Neuronal stem cell (in vitro differentiated cells): ENCODE data around the gene TRPV4.

ENCODE experiments used
- DNase-seq: peaks from one replicate; pipeline ENCODE4 v3.0.0-alpha.2; 2013; ENCODE audit warnings: low spot score
- H2AFZ ChIP-seq: one replicate; pipeline ENCODE4 v1.6.1; 2013; ENCODE audit warnings: mild to moderate bottlenecking, low read length, inconsistent platforms
- H2AK5ac ChIP-seq: 2 replicates; pipeline ENCODE4 v1.6.1; 2013; ENCODE audit warnings: low read depth, mild to moderate bottlenecking, inconsistent platforms, low read length, moderate library complexity, mixed read lengths
- H2BK120ac ChIP-seq: 2 replicates; pipeline ENCODE4 v1.6.1; 2013; ENCODE audit warnings: low read depth, mild to moderate bottlenecking, inconsistent platforms, low read length, moderate library complexity, mixed read lengths
- H2BK12ac ChIP-seq: one replicate; pipeline ENCODE4 v1.6.1; 2013; ENCODE audit warnings: low read length, inconsistent platforms
- H2BK15ac ChIP-seq: 2 replicates; pipeline ENCODE4 v1.6.1; 2013; ENCODE audit warnings: mild to moderate bottlenecking, low read length, inconsistent platforms, mixed read lengths
- H2BK5ac ChIP-seq: one replicate; pipeline ENCODE4 v1.6.1; 2013; ENCODE audit warnings: inconsistent platforms, mild to moderate bottlenecking, low read length, moderate library complexity
- H3K14ac ChIP-seq: one replicate; pipeline ENCODE4 v1.6.1; 2013; ENCODE audit warnings: low read length, inconsistent platforms
- H3K18ac ChIP-seq: 2 replicates; pipeline ENCODE4 v1.6.1; 2013; ENCODE audit warnings: low read length, inconsistent platforms
- H3K23ac ChIP-seq: 2 replicates; pipeline ENCODE4 v1.6.1; 2013; ENCODE audit warnings: low read depth, mild to moderate bottlenecking, mixed read lengths, low read length, inconsistent platforms; ENCODE audit not compliant: poor library complexity
- H3K27ac ChIP-seq: replicated peaks from 3 replicates; pipeline ENCODE4 v1.5.1; 2013; ENCODE audit warnings: low read length, inconsistent platforms
- H3K27me3 ChIP-seq, 3 experiments: 2 replicates each; pipeline ENCODE4 v1.6.1; 2013; ENCODE audit warnings: low read length in 3 of 3, mild to moderate bottlenecking in 2 of 3, inconsistent platforms in 1 of 3, low read depth in 1 of 3, mixed read lengths in 1 of 3, moderate library complexity in 1 of 3; ENCODE audit not compliant: control insufficient read depth in 3 of 3, insufficient read depth in 3 of 3
- H3K36me3 ChIP-seq, 2 donors: replicated peaks in 1 of 2; 2 replicates each; pipeline ENCODE4 v1.6.1; 2013; ENCODE audit warnings: low read length in 2 of 2; ENCODE audit not compliant: control insufficient read depth in 2 of 2, insufficient read depth in 2 of 2
- H3K4ac ChIP-seq: 2 replicates; pipeline ENCODE4 v1.6.1; 2013; ENCODE audit warnings: inconsistent platforms, mild to moderate bottlenecking, low read length, moderate library complexity
- H3K4me1 ChIP-seq, 2 donors: 1 replicate in 1 of 2; 2 replicates in 1 of 2; pipeline ENCODE4 v1.6.1; 2013; ENCODE audit warnings: low read length in 2 of 2, low read depth in 1 of 2; ENCODE audit not compliant: control insufficient read depth in 2 of 2, insufficient read depth in 1 of 2
- H3K4me2 ChIP-seq: one replicate; pipeline ENCODE4 v1.6.1; 2013; ENCODE audit warnings: mild to moderate bottlenecking, low read length, inconsistent platforms; ENCODE audit not compliant: insufficient read depth, poor library complexity, severe bottlenecking
- H3K4me3 ChIP-seq, 2 donors: 2 replicates each; pipeline ENCODE4 v1.5.1; 2013; ENCODE audit warnings: low read length in 2 of 2, mild to moderate bottlenecking in 2 of 2, inconsistent platforms in 1 of 2, moderate library complexity in 1 of 2
- H3K79me1 ChIP-seq: one replicate; pipeline ENCODE4 v1.6.1; 2013; ENCODE audit warnings: low read depth, mild to moderate bottlenecking, inconsistent platforms, low read length, moderate library complexity
- H3K9ac ChIP-seq: one replicate; pipeline ENCODE4 v1.6.1; 2013; ENCODE audit warnings: mild to moderate bottlenecking, low read depth, low read length, inconsistent platforms; ENCODE audit not compliant: poor library complexity
- H3K9me3 ChIP-seq, 2 donors: replicated peaks in 1 of 2; 2 replicates each; pipeline versions ENCODE3 to v1.6.1; 2013; ENCODE audit warnings: low read length in 2 of 2, mild to moderate bottlenecking in 2 of 2, inconsistent platforms in 1 of 2, low read depth in 1 of 2, mixed read lengths in 1 of 2, moderate library complexity in 1 of 2; ENCODE audit not compliant: control insufficient read depth in 2 of 2, insufficient read depth in 1 of 2
- H4K8ac ChIP-seq: one replicate; pipeline ENCODE4 v1.6.1; 2013; ENCODE audit warnings: low read depth, mild to moderate bottlenecking, inconsistent platforms, low read length, moderate library complexity
- H4K91ac ChIP-seq: one replicate; pipeline ENCODE4 v1.6.1; 2013; ENCODE audit warnings: low read length, low read depth, mild to moderate bottlenecking, inconsistent platforms; ENCODE audit not compliant: poor library complexity
- WGBS, 2 donors: extraction: QIAGEN DNeasy Blood & Tissue Kit; methylation state at CpG; one replicate each; pipeline ENCODE4 v1.1.7; 2013; ENCODE audit warnings: missing lambda C conversion rate in 2 of 2, mixed read lengths in 1 of 2; ENCODE audit not compliant: insufficient read length in 2 of 2, insufficient replicate concordance in 1 of 2; ENCODE audit errors: extremely low coverage in 2 of 2; 5-methylcytosine and 5-hydroxymethylcytosine counted together

TRPV4 gene

GRCh38 chr12:109798691-109799090 is 34.5 kb downstream of the TRPV4 start:
- peak overlapping the region; percentile 42 for H3K4ac ChIP-seq
- WGBS, 2 donors, result no CpG with 5 or more reads among the region's 20 CpGs
- H3K14ac ChIP-seq, result no peak overlapping the region
- no peaks in the 10 kb centered on the region for H3K36me3 ChIP-seq
- no peak overlapping the region for H2BK12ac ChIP-seq
- H3K4me3 ChIP-seq, result no peak overlapping the region
- peak overlapping the region; percentile 83 for H3K18ac ChIP-seq
- peak overlapping the region; percentile 68 for H2BK5ac ChIP-seq
- H2AK5ac ChIP-seq, result peak overlapping the region; percentile 36
- no peak overlapping the region for H2BK120ac ChIP-seq
- no peaks in the 10 kb centered on the region for H3K27me3 ChIP-seq
- no peak overlapping the region for H2BK15ac ChIP-seq
- peak overlapping the region; percentile 50 for H3K9ac ChIP-seq
- DNase-seq, result no peak
- no peak overlapping the region for H3K4me2 ChIP-seq
- H3K79me1 ChIP-seq, result no peaks in the 10 kb centered on the region
- H3K9me3 ChIP-seq, result no peaks in the 10 kb centered on the region
- peak overlapping the region; percentile 75 for H3K23ac ChIP-seq
- H4K91ac ChIP-seq, result no peak overlapping the region
- H3K27ac ChIP-seq, result no peak overlapping the region
- no peaks in the 10 kb centered on the region for H3K4me1 ChIP-seq
- H2AFZ ChIP-seq, result no peak overlapping the region
- H4K8ac ChIP-seq, result peak overlapping the region; percentile 29

DNA sequence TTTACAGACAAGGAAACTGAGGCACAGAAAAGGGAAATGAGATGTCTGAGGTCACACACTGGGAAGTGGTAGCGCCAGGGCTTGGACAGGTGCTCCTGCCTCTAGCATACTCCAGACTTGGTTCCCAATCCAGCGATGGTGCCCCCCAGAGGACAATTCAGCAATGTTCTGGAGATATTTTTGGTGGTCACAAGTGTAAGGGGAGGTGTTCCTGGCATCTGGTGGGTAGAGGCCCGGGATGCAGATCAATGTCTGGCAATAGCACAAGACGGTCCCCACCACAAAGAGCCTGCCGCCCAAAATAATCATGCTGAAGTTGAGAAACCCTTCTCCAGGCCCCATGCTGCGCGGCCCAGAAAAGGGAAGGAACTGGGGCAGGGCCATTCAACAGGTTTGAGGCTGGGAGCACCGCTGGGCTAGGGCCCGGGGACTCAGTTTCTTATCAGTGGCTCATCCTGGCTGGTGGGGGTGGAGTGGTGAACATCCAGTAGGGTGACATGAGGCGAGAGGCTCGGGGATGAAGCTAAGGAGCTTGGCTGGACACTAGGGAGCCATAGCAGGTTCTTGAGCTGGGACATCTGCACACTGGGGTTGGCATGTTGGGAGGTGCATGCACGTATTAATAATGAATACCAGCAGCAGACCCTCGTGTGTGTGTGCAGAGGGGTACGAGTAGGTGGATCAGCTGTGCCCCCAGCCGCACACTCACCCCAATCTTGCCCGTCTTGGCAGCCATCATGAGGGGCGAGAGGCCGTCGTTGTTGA is 35.1 kb downstream of the TRPV4 start:
- Histone ChIP-seq H3K4me1 (no peaks in the 10 kb centered on the region), H2AK5ac (peak overlapping the region; percentile 36), H3K4me3 (no peak overlapping the region), H4K8ac (peak overlapping the region; percentile 29), H3K9me3 (no peaks in the 10 kb centered on the region), H2BK5ac (peak overlapping the region; percentile 68), H2BK15ac (no peak overlapping the region), H3K27me3 (peaks cover 0 to 4% (median 0%) of the 10 kb centered on the region in 3 experiments), H2BK120ac (no peak overlapping the region), H4K91ac (no peak overlapping the region), H3K18ac (peak overlapping the region; percentile 83), H3K23ac (peak overlapping the region; percentile 75), H2AFZ (no peak overlapping the region), H3K14ac (no peak overlapping the region), H3K79me1 (no peaks in the 10 kb centered on the region), H2BK12ac (no peak overlapping the region), H3K9ac (peak overlapping the region; percentile 50), H3K4me2 (no peak overlapping the region), H3K4ac (peak overlapping the region; percentile 42), H3K27ac (no peak overlapping the region), H3K36me3 (no peaks in the 10 kb centered on the region)
- no CpG with 5 or more reads among the region's 19 CpGs for WGBS, 2 donors
- DNase-seq, result no peak

DNA sequence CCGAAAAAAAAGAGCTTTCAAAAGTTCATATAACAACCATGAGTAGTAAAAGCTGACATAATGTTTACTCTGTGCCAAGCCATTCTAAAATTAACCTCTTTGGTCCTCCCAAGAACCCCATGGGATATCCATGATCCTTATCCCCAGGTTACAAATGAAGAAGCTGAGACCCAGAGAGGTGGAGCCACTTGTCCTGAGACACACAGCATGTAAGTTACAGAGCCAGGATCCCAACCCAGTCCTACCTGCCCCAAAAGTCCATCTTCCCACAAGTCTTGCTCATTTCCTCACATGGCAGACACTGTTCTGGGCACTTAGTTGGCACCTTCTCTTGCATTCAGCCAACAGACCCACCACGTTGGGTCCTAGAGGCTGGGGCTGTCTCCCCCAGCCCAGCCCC is 37.1 kb downstream of the TRPV4 start:
- Histone ChIP-seq H4K8ac (no peak overlapping the region), H2BK12ac (no peak overlapping the region), H3K79me1 (no peaks in the 10 kb centered on the region), H3K9ac (no peak overlapping the region), H3K4me2 (no peak overlapping the region), H3K23ac (no peak overlapping the region), H3K27ac (no peak overlapping the region), H2BK5ac (no peak overlapping the region), H2BK15ac (no peak overlapping the region), H3K18ac (peak overlapping the region; percentile 20), H3K4ac (no peak overlapping the region), H2AK5ac (no peak overlapping the region), H3K4me1 (peaks cover 0 to 4% of the 10 kb centered on the region in 2 donors), H3K27me3 (peaks cover 0 to 4% (median 0%) of the 10 kb centered on the region in 3 experiments), H3K36me3 (no peaks in the 10 kb centered on the region), H2BK120ac (no peak overlapping the region), H3K4me3 (no peak overlapping the region), H2AFZ (no peak overlapping the region), H4K91ac (no peak overlapping the region), H3K9me3 (peaks cover 0 to 4% of the 10 kb centered on the region in 2 donors), H3K14ac (no peak overlapping the region)
- WGBS, 2 donors, result no CpG with 5 or more reads among the region's 2 CpGs
- no peak for DNase-seq

DNA sequence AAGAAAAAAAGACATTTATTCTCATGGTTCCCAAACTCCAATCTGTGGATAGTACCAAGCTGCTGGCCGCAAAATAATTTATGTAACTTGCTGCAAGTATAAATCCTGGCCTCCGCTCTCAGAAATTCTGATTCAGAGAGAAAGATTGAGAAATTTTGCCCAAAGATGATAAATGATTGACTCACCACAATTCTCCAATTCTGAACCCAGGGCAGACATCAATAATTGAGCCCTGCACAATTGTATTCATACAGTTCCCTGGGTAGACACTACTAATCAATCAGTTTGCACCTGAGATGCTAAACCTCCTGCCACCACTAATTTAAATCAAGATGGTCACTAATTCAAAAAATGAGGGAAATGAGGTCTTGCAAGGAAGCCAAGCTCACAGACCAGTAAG is 38.2 kb downstream of the TRPV4 start:
- no CpG with 5 or more reads among the region's 2 CpGs for WGBS, 2 donors

More for the DNA sequence above, 38.2 kb downstream of the TRPV4 start:
- no peaks in the 10 kb centered on the region for H3K36me3 ChIP-seq
- peaks cover 0 to 4% of the 10 kb centered on the region in 2 donors for H3K9me3 ChIP-seq
- no peak overlapping the region for H3K14ac ChIP-seq
- no peak overlapping the region for H3K27ac ChIP-seq
- no peak overlapping the region for H2BK120ac ChIP-seq
- no peaks in the 10 kb centered on the region for H3K79me1 ChIP-seq
- H3K27me3 ChIP-seq, result peaks cover 0 to 4% (median 0%) of the 10 kb centered on the region in 3 experiments
- no peak overlapping the region for H2BK12ac ChIP-seq
- H2BK15ac ChIP-seq, result no peak overlapping the region
- no peak overlapping the region for H3K4me2 ChIP-seq
- H4K8ac ChIP-seq, result no peak overlapping the region
- H3K23ac ChIP-seq, result no peak overlapping the region
- no peak overlapping the region for H3K18ac ChIP-seq
- H2AK5ac ChIP-seq, result no peak overlapping the region
- peaks cover 0 to 4% of the 10 kb centered on the region in 2 donors for H3K4me1 ChIP-seq
- no peak overlapping the region for H2BK5ac ChIP-seq
- DNase-seq, result no peak
- no peak overlapping the region for H3K4ac ChIP-seq
- H3K9ac ChIP-seq, result no peak overlapping the region
- H2AFZ ChIP-seq, result no peak overlapping the region
- no peak overlapping the region for H3K4me3 ChIP-seq
- H4K91ac ChIP-seq, result no peak overlapping the region
